ENCODE results near the gene LRRC46. TPM values are rescaled to one million over a fixed set of nuclear protein-coding genes. Genes with fewer than 3 reads are reported as not detected.

Gene LRRC46
- total and polyA plus RNA-seq, 2 experiments from 2014 or later = 0.18 to 0.35 TPM

DNA sequence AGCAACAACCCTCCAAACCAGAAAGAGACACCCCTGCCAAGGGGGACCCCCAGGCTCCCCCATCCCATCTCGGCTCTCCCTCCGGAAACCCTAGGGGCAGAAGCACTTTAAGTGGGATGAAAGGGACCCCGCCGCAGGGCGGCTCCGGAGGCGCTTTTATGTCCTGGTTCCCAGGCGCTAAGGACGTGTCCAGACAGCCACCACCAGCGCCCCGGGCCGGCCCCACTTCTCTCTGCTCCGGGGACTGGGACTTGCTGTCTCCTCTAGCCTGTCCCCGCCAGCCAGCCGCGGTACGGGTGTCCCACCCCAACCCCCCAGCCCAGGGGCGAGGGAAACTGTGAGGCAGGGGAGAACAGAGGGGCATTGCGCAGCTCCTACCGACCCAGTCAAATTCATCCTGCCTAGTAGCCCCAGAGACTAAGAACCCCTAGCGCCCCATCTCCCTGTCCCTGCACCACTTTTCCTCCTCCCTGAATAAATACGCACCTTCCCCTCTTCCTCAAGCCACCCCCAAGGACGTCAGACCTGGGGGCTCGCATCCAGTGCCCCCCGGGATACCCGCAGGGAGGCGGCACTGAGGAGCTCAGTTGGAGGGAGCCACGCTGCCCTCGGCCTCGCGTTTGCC, 15.4 kb downstream of the LRRC46 start (continued):
- TF ChIP-seq, protein P1, sequence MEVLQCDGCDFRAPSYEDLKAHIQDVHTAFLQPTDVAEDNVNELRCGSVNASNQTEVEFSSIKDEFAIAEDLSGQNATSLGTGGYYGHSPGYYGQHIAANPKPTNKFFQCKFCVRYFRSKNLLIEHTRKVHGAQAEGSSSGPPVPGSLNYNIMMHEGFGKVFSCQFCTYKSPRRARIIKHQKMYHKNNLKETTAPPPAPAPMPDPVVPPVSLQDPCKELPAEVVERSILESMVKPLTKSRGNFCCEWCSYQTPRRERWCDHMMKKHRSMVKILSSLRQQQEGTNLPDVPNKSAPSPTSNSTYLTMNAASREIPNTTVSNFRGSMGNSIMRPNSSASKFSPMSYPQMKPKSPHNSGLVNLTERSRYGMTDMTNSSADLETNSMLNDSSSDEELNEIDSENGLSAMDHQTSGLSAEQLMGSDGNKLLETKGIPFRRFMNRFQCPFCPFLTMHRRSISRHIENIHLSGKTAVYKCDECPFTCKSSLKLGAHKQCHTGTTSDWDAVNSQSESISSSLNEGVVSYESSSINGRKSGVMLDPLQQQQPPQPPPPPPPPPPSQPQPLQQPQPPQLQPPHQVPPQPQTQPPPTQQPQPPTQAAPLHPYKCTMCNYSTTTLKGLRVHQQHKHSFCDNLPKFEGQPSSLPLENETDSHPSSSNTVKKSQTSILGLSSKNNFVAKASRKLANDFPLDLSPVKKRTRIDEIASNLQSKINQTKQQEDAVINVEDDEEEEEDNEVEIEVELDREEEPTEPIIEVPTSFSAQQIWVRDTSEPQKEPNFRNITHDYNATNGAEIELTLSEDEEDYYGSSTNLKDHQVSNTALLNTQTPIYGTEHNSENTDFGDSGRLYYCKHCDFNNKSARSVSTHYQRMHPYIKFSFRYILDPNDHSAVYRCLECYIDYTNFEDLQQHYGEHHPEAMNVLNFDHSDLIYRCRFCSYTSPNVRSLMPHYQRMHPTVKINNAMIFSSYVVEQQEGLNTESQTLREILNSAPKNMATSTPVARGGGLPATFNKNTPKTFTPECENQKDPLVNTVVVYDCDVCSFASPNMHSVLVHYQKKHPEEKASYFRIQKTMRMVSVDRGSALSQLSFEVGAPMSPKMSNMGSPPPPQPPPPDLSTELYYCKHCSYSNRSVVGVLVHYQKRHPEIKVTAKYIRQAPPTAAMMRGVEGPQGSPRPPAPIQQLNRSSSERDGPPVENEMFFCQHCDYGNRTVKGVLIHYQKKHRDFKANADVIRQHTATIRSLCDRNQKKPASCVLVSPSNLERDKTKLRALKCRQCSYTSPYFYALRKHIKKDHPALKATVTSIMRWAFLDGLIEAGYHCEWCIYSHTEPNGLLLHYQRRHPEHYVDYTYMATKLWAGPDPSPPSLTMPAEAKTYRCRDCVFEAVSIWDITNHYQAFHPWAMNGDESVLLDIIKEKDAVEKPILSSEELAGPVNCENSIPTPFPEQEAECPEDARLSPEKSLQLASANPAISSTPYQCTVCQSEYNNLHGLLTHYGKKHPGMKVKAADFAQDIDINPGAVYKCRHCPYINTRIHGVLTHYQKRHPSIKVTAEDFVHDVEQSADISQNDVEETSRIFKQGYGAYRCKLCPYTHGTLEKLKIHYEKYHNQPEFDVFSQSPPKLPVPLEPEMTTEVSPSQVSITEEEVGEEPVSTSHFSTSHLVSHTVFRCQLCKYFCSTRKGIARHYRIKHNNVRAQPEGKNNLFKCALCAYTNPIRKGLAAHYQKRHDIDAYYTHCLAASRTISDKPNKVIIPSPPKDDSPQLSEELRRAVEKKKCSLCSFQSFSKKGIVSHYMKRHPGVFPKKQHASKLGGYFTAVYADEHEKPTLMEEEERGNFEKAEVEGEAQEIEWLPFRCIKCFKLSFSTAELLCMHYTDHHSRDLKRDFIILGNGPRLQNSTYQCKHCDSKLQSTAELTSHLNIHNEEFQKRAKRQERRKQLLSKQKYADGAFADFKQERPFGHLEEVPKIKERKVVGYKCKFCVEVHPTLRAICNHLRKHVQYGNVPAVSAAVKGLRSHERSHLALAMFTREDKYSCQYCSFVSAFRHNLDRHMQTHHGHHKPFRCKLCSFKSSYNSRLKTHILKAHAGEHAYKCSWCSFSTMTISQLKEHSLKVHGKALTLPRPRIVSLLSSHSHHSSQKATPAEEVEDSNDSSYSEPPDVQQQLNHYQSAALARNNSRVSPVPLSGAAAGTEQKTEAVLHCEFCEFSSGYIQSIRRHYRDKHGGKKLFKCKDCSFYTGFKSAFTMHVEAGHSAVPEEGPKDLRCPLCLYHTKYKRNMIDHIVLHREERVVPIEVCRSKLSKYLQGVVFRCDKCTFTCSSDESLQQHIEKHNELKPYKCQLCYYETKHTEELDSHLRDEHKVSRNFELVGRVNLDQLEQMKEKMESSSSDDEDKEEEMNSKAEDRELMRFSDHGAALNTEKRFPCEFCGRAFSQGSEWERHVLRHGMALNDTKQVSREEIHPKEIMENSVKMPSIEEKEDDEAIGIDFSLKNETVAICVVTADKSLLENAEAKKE (CRISPR knock-in tag; IDR thresholded peaks at IDR 0.05) = no peak
- TF ChIP-seq ZNF114 (CRISPR knock-in tag; IDR thresholded peaks at IDR 0.05) (no peak), ZNF331 (CRISPR knock-in tag; IDR thresholded peaks at IDR 0.05; ENCODE audit: low read depth) (no peak), EZH2phosphoT487 (IDR thresholded peaks at IDR 0.05; ENCODE audit: unreplicated experiment) (no peak), EZH2 (IDR thresholded peaks at IDR 0.05; ENCODE audit: low read depth, unreplicated experiment) (peak; percentile 54), NANOG (IDR thresholded peaks at IDR 0.05; ENCODE audit: borderline replicate concordance) (no peak), POLR2AphosphoS5 (IDR thresholded peaks at IDR 0.05; ENCODE audit: low read depth) (no peak), ETS1 (IDR thresholded peaks at IDR 0.05) (no peak), JUNB (IDR thresholded peaks at IDR 0.05; ENCODE audit: unreplicated experiment) (no peak)

Measured in GM23338 (cell line).